Breast epithelium (tissue), 4 donors: Measurements from ENCODE around the gene PIGU. TPM values are rescaled to one million over a fixed set of nuclear protein-coding genes. Genes with fewer than 3 reads are reported as not detected.

Source experiments
- DNase-seq, 2 donors: peaks; one replicate each; pipeline ENCODE4 v3.0.0-alpha.2; 2019; ENCODE audit warnings: low spot score in 2 of 2
- H3K27ac ChIP-seq, 2 donors: fragments of 200-600 bp; sonication (generic) in 1 of 2; one replicate each; pipeline ENCODE4 v1.5.1; 2016 to 2019; ENCODE audit warnings: mild to moderate bottlenecking in 1 of 2
- H3K27me3 ChIP-seq, 2 donors: fragments of 200-600 bp; sonication (generic) in 1 of 2; one replicate each; pipeline versions ENCODE4 v1.5.1 to v1.6.0; 2017 to 2019; ENCODE audit warnings: control low read depth in 1 of 2, mild to moderate bottlenecking in 1 of 2
- H3K36me3 ChIP-seq: fragments of 200-600 bp; one replicate; pipeline ENCODE4 v1.5.1; 2019
- H3K4me1 ChIP-seq, 2 donors: fragments of 200-600 bp; sonication (generic); one replicate each; pipeline ENCODE4 v1.5.1; 2016 to 2019; ENCODE audit warnings: control low read depth in 1 of 2
- H3K4me3 ChIP-seq, 3 donors: fragments of 200-600 bp; sonication (generic); 1 replicate in 2 of 3; 2 replicates in 1 of 3; pipeline ENCODE4 v1.5.1; 2016 to 2019; ENCODE audit warnings: mild to moderate bottlenecking in 3 of 3, moderate library complexity in 2 of 3
- H3K9me3 ChIP-seq, 2 donors: fragments of 200-600 bp; sonication (generic) in 1 of 2; one replicate each; pipeline ENCODE4 v1.5.1; 2016 to 2019; ENCODE audit warnings: control low read depth in 1 of 2
- CTCF ChIP-seq, 3 donors: fragments of 450-650 bp; IDR thresholded peaks; one replicate each; pipeline ENCODE4 v1.5.1; 2016 to 2017; ENCODE audit warnings: antibody characterized with exemption in 3 of 3, mild to moderate bottlenecking in 3 of 3, moderate library complexity in 3 of 3
- POLR2A ChIP-seq: fragments of 450-650 bp; IDR thresholded peaks from one replicate; pipeline ENCODE4 v1.6.1; 2016; ENCODE audit warnings: antibody characterized with exemption, mild to moderate bottlenecking, moderate library complexity
- POLR2AphosphoS5 ChIP-seq, 3 donors: sonication (generic); formaldehyde crosslinking; IDR thresholded peaks; one replicate each; pipeline ENCODE4 v1.6.1; 2017; ENCODE audit warnings: antibody characterized with exemption in 3 of 3
- intact Hi-C: fragments of 100-400 bp; cut with DNase I; formaldehyde crosslinking; loops from one replicate; pipeline ENCODE4 v1.15.1; 2023; ENCODE audit warnings: low total_unique reads
- total RNA-seq, 3 donors: library from RNA; depleted of rRNA; stranded (reverse); fragments of >200 nt; gene quantifications; one replicate each; pipeline ENCODE4 v1.1.0, GENCODE V29; 2016

The PIGU gene
- total RNA-seq, 3 donors from 2014 or later = 7.4 to 16.1 (median 15.8) TPM

- H3K4me3 ChIP-seq = peak overlapping the region; percentile 72 to 92 (median 77)
- intact Hi-C loops = loop anchor here (10.0 kb wide), 1 partner anchor 175 kb away; no protein-coding TSS in a partner anchor
- TF ChIP-seq POLR2A = no peak
- no peak for TF ChIP-seq CTCF (IDR thresholded peaks at IDR 0.05)
- no peak for TF ChIP-seq POLR2AphosphoS5 (IDR thresholded peaks at IDR 0.05)
These were observed 33.1 kb upstream of the PIGU start for GRCh38 chr20:34709831-34710567.

GRCh38 chr20:34709044-34709830, 32.3 kb upstream of the PIGU start:
- intact Hi-C loops = loop anchor here (10.0 kb wide), 1 partner anchor 174 kb away; no protein-coding TSS in a partner anchor
- Histone ChIP-seq H3K4me1 (peaks cover 0 to 2% of the 10 kb centered on the region in 2 donors), H3K36me3 (no peaks in the 10 kb centered on the region), H3K27me3 (no peaks in the 10 kb centered on the region), H3K9me3 (no peaks in the 10 kb centered on the region), H3K4me3 (peak overlapping the region; percentile 72 to 92 (median 77)), H3K27ac (peak overlapping the region; percentile 80 to 92)
- DNase-seq = peak; percentile 59 to 75
- TF ChIP-seq POLR2AphosphoS5 (IDR thresholded peaks at IDR 0.05) (peak in 2 of 3 donors; percentile 19), CTCF (IDR thresholded peaks at IDR 0.05) (no peak), POLR2A (no peak)

More at GRCh38 chr20:34709831-34710567, 33.1 kb upstream of the PIGU start:
- peak overlapping the region; percentile 80 to 92 for H3K27ac ChIP-seq
- no peaks in the 10 kb centered on the region for H3K27me3 ChIP-seq
- H3K36me3 ChIP-seq = peaks cover 5% of the 10 kb centered on the region
- DNase-seq = peak in 1 of 2 donors; percentile 62
- no peaks in the 10 kb centered on the region for H3K9me3 ChIP-seq
- peaks cover 0 to under 1% of the 10 kb centered on the region in 2 donors for H3K4me1 ChIP-seq

GRCh38 chr20:34708621-34709043, 31.7 kb upstream of the PIGU start:
- intact Hi-C loops = loop anchor here (10.0 kb wide), 1 partner anchor 174 kb away; no protein-coding TSS in a partner anchor
- H3K36me3 ChIP-seq = no peaks in the 10 kb centered on the region
- peak overlapping the region; percentile 72 to 92 (median 77) for H3K4me3 ChIP-seq
- DNase-seq = peak in 1 of 2 donors; percentile 32
- H3K27me3 ChIP-seq = no peaks in the 10 kb centered on the region
- H3K27ac ChIP-seq = peak overlapping the region; percentile 80 to 92
- no peaks in the 10 kb centered on the region for H3K9me3 ChIP-seq
- no peak for TF ChIP-seq POLR2AphosphoS5 (IDR thresholded peaks at IDR 0.05)
- peak in 1 of 3 donors; percentile 30 for TF ChIP-seq CTCF (IDR thresholded peaks at IDR 0.05)
- peaks cover 0 to 2% of the 10 kb centered on the region in 2 donors for H3K4me1 ChIP-seq

- Histone ChIP-seq H3K4me1 (peaks cover 0 to 2% of the 10 kb centered on the region in 2 donors), H3K36me3 (no peaks in the 10 kb centered on the region), H3K9me3 (no peaks in the 10 kb centered on the region), H3K27ac (no peak overlapping the region), H3K4me3 (no peak overlapping the region), H3K27me3 (no peaks in the 10 kb centered on the region)
- intact Hi-C loops = loop anchor here (10.0 kb wide), 1 partner anchor 172 kb away; no protein-coding TSS in a partner anchor
- TF ChIP-seq POLR2A = no peak
- no peak for TF ChIP-seq POLR2AphosphoS5 (IDR thresholded peaks at IDR 0.05)
- no peak for TF ChIP-seq CTCF (IDR thresholded peaks at IDR 0.05)
- DNase-seq = no peak
These were observed 30.3 kb upstream of the PIGU start for GRCh38 chr20:34706912-34707784.
